Adrenal gland (tissue), 5 donors: ENCODE data around the gene F5.

ENCODE experiments used
- POLR2A ChIP-seq, 2 donors: fragments of 450-650 bp; IDR thresholded peaks; one replicate each; pipeline ENCODE4 v1.6.1; 2017; ENCODE audit warnings: antibody characterized with exemption in 2 of 2, mild to moderate bottlenecking in 2 of 2, moderate library complexity in 1 of 2
- TF ChIP-seq, protein P1 (sequence below), 6 experiments: fragments of 450-650 bp in 4 of 6; fragments of 200-600 bp in 2 of 6; sonication (generic) in 1 of 6; IDR thresholded peaks; 1 replicate in 5 of 6; 2 replicates in 1 of 6; pipeline versions ENCODE4 v1.5.1 to v1.8.0; 2016 to 2021; ENCODE audit warnings: antibody characterized with exemption in 6 of 6, mild to moderate bottlenecking in 2 of 6, moderate library complexity in 1 of 6
- donor health status: DM: no; HTN: no; CAD: no.

DNA sequence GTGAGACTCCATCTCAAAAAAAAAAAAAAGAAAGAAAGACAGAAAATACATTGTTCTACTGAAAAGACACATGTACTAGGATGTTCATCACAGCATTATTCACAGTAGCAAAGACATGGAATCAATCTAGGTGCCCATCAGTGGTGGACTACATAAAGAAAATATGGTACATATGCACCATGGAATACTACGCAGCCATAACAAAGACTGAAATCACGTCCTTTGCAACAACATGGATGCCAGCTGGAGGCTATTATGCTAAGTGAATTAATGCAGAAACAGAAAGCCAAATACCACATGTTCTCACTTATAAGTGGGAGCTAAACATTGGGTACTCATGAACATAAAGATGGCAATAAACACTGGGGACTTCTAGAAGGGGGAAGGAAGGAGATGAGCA, 51.6 kb downstream of the F5 start:
- TF ChIP-seq, protein P1, sequence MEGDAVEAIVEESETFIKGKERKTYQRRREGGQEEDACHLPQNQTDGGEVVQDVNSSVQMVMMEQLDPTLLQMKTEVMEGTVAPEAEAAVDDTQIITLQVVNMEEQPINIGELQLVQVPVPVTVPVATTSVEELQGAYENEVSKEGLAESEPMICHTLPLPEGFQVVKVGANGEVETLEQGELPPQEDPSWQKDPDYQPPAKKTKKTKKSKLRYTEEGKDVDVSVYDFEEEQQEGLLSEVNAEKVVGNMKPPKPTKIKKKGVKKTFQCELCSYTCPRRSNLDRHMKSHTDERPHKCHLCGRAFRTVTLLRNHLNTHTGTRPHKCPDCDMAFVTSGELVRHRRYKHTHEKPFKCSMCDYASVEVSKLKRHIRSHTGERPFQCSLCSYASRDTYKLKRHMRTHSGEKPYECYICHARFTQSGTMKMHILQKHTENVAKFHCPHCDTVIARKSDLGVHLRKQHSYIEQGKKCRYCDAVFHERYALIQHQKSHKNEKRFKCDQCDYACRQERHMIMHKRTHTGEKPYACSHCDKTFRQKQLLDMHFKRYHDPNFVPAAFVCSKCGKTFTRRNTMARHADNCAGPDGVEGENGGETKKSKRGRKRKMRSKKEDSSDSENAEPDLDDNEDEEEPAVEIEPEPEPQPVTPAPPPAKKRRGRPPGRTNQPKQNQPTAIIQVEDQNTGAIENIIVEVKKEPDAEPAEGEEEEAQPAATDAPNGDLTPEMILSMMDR (IDR thresholded peaks at IDR 0.05) = no peak
- TF ChIP-seq POLR2A (IDR thresholded peaks at IDR 0.05) = no peak
